GM12875 (cell line): ENCODE measurements around the gene ZNF14.
"Not testable (repeated sequence)": the region's sequence is repeated elsewhere in the genome, so short reads cannot be mapped to it uniquely, and the experiment has no call there.

Experiments used
- H3K4me3 ChIP-seq: one replicate; pipeline ENCODE4 v1.5.1; 2011; ENCODE audit warnings: low read depth, low read length, control low read depth
- TF ChIP-seq, protein P1 (sequence below): IDR thresholded peaks from 2 replicates; pipeline ENCODE4 v1.5.1; 2011; ENCODE audit warnings: low read depth, mild to moderate bottlenecking, control low read depth, inconsistent platforms, low read length, moderate library complexity, borderline replicate concordance; ENCODE audit not compliant: insufficient read depth

ZNF14 gene

GRCh38 chr19:19748249-19748938 is 15.5 kb upstream of the ZNF14 start:
- no peak overlapping the region for H3K4me3 ChIP-seq
- TF ChIP-seq, protein P1, sequence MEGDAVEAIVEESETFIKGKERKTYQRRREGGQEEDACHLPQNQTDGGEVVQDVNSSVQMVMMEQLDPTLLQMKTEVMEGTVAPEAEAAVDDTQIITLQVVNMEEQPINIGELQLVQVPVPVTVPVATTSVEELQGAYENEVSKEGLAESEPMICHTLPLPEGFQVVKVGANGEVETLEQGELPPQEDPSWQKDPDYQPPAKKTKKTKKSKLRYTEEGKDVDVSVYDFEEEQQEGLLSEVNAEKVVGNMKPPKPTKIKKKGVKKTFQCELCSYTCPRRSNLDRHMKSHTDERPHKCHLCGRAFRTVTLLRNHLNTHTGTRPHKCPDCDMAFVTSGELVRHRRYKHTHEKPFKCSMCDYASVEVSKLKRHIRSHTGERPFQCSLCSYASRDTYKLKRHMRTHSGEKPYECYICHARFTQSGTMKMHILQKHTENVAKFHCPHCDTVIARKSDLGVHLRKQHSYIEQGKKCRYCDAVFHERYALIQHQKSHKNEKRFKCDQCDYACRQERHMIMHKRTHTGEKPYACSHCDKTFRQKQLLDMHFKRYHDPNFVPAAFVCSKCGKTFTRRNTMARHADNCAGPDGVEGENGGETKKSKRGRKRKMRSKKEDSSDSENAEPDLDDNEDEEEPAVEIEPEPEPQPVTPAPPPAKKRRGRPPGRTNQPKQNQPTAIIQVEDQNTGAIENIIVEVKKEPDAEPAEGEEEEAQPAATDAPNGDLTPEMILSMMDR = no peak

- no peak overlapping the region for H3K4me3 ChIP-seq
- TF ChIP-seq, protein P1 = no peak
Observed at GRCh38 chr19:19747357-19748220, 14.7 kb upstream of the ZNF14 start.

GRCh38 chr19:19746286-19747213 is 13.6 kb upstream of the ZNF14 start:
- no peak overlapping the region for H3K4me3 ChIP-seq

DNA sequence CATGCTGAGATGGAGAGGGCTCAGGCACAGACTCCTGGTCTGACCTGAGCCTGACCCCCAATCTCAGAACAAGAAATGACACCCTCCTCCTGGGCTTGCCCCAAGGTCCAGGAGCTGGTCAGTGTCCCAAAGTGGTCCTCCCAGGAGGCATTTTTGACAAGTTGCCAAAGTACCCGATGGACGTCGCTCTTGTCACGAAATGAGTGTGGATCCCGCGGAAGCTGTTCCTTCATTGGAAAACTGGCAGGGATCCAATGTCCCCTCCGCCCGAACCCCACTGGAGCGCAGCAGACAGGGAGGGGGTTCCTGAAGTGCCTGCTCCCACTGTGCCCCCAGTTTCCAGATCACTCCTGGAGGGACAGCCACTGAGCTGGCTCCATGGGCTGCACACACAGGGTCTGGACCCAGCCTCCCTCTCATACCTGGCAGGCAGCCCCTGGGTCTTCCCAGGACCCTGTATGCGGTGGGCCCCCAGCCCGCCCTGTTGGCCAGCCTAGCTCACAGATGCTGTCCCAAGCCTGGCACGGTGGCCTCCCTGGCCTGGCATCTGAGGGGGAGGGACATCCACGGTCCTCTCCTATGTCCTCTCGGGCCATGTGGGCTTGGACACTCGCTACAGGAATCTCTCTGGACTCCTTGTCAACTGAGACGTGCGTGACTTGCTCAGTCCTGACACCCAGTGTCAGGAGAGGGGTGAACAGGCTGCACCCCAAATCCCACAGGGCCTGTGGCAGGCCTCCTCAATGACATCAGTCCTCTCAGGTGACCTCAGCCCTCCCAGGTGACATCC is 12.8 kb upstream of the ZNF14 start:
- TF ChIP-seq, protein P1 = no peak
- no peak overlapping the region for H3K4me3 ChIP-seq

More at GRCh38 chr19:19746286-19747213, 13.6 kb upstream of the ZNF14 start:
- TF ChIP-seq, protein P1 = no peak

GRCh38 chr19:19744641-19745040 is 11.7 kb upstream of the ZNF14 start:
- TF ChIP-seq, protein P1 = no peak
- no peak overlapping the region for H3K4me3 ChIP-seq

DNA sequence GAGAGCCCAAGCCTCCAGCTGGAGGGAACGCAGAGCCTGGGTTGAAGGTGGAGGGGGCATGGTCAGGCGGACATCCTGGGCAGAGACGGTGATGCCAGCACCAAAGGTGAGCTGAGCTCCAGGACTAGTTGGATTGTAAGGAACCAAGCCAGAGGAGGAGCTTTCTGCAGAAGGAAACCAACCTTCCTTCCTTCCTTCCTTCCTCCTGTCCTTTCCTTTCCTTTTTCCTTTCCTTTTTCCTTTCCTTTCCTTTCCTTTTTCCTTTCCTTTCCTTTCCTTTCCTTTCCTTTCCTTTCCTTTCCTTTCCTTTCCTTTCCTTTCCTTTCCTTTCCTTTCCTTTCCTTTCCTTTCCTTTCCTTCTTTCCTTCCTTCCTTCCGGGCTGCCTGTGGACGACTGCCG is 11.0 kb upstream of the ZNF14 start:
- H3K4me3 ChIP-seq = not testable (repeated sequence)
